Right cardiac atrium (tissue), 5 donors: ENCODE data around the gene UMODL1. TPM values are rescaled to one million over a fixed set of nuclear protein-coding genes. Genes with fewer than 3 reads are reported as not detected.

Experiments used
- ATAC-seq, 2 donors: fragments of 200-7000 bp; cut with Tn5 transposase; one replicate each; pipeline versions ENCODE4 v1.8.0 to v1.9.1; 2020; ENCODE audit warnings: moderate library complexity in 2 of 2, mild to moderate bottlenecking in 1 of 2
- DNase-seq, 3 donors: peaks; one replicate each; pipeline ENCODE4 v3.0.0-alpha.2; 2020
- H3K27ac ChIP-seq: one replicate; pipeline ENCODE4 v1.5.1; 2013; ENCODE audit warnings: mild to moderate bottlenecking, low read length, control low read depth, moderate library complexity
- H3K27me3 ChIP-seq: one replicate; pipeline ENCODE4 v1.6.1; 2013; ENCODE audit not compliant: control insufficient read depth, insufficient read depth
- H3K4me1 ChIP-seq: one replicate; pipeline ENCODE4 v1.6.1; 2013; ENCODE audit warnings: low read length; ENCODE audit not compliant: control insufficient read depth, insufficient read depth
- H3K4me3 ChIP-seq: one replicate; pipeline ENCODE4 v1.5.1; 2013; ENCODE audit warnings: low read length, control low read depth
- H3K9me3 ChIP-seq: one replicate; pipeline ENCODE4 v1.6.1; 2013; ENCODE audit warnings: low read length; ENCODE audit not compliant: control insufficient read depth
- WGBS: extraction: QIAGEN DNeasy Blood & Tissue Kit; methylation state at CpG from one replicate; pipeline ENCODE4 v1.1.7; 2013; 5-methylcytosine and 5-hydroxymethylcytosine counted together
- intact Hi-C, 4 donors: fragments of 100-400 bp; cut with DNase I; formaldehyde crosslinking; loops; one replicate each; pipeline versions ENCODE4 v1.11.0 to v1.14.0; 2022 to 2023
- polyA plus RNA-seq: library from polyadenylated mRNA; stranded (reverse); fragments of 200-250 nt; gene quantifications from one replicate; pipeline ENCODE4 v1.2.3, GENCODE V29; 2013
- total RNA-seq, 4 donors: library from RNA; stranded (reverse); fragmentation: NEBNext Ultra II Directional; extraction: Animal tissue kit (Norgen Biotek cat#: 25700); gene quantifications; one replicate each; pipeline ENCODE4 v1.2.1, GENCODE V29; 2021
- donor health status: healthy with polysubstance abuse.
- donor health status: DM: no; HTN: yes; CAD: no.
- donor health status: DM: no; HTN: no; CAD: no.
- donor health status: DM: no; HTN: yes; CAD: no; lungs with severe emphysema.
- donor health status: DM: yes; HTN: yes; CAD: no.

UMODL1 gene
- total and polyA plus RNA-seq, 5 donors = not detected

DNA sequence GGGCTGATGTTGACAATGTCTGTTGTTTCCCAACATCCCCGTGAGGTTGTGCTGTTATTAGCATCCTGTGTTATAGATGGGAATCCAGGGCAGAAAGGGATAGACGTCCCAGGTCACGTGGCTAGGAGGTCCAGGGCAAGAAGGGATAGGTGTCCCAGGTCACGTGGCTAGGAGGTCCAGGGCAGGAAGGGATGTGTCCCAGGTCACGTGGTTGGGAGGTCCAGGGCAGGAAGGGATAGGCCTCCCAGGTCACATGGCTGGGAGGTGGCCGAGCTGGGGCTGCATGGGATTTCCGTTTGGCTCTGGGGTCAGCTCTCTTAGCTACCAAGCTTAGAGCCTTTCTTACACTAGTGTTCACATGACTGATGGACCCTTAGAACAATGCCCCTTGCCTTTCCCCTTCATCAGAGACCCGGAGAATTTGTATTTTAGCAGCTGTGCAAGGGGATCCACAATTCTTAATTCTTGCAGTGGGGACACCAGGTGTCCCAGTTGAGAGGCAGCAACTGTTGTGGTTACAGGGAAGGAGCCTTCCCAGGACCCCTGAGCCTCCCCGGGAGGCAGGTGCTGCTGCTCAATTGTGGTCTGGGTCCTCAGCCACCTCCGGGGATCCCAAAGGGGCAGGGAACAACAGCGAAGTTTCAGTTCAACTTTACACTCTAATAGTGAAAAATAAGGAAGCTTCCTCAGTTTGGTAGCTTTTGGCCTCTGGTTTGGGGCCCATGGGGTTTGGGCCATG, 69.2 kb downstream of the UMODL1 start:
- H3K27me3 ChIP-seq = no peaks in the 10 kb centered on the region
- 72% methylated on average over 11 of the region's 11 CpGs for WGBS
- DNase-seq (peak in 1 of 3 donors; percentile 50), ATAC-seq (peak in 1 of 2 donors; percentile 63)
- intact Hi-C loops = loop anchor here in 1 of 4 donors (10.0 kb wide), 1 partner anchor 304 kb away; no protein-coding TSS in a partner anchor
- no peak overlapping the region for H3K4me3 ChIP-seq
- H3K4me1 ChIP-seq = no peaks in the 10 kb centered on the region
- H3K27ac ChIP-seq = no peak overlapping the region
- H3K9me3 ChIP-seq = no peaks in the 10 kb centered on the region

DNA sequence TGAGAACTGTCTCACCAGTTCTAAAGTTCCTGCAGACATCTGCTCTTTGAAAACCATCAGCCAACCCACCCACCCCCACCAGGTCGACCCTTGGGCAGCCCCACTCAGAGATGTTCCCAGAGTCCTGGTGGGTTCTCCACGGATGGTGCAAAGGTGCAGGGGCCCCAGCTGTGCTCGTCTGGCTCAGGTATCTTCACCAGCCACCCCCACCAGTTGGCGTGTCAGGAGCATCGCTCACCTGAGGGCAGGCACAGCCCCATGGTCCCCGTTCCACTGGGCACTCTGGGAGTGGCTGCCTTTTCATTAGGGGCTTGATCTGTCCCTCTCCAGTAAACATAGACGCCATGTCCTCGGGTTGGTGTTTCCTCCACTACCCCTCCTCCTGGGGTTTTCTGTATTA, 70.5 kb downstream of the UMODL1 start:
- peak in 1 of 3 donors; percentile 35 for DNase-seq
- Histone ChIP-seq H3K27ac (no peak overlapping the region), H3K27me3 (no peaks in the 10 kb centered on the region), H3K4me1 (no peaks in the 10 kb centered on the region), H3K4me3 (no peak overlapping the region), H3K9me3 (no peaks in the 10 kb centered on the region)
- ATAC-seq = no peak
- intact Hi-C loops = loop anchor here in 1 of 4 donors (10.0 kb wide), 1 partner anchor 303 kb away; no protein-coding TSS in a partner anchor
- 83% methylated on average over 8 of the region's 8 CpGs for WGBS

DNA sequence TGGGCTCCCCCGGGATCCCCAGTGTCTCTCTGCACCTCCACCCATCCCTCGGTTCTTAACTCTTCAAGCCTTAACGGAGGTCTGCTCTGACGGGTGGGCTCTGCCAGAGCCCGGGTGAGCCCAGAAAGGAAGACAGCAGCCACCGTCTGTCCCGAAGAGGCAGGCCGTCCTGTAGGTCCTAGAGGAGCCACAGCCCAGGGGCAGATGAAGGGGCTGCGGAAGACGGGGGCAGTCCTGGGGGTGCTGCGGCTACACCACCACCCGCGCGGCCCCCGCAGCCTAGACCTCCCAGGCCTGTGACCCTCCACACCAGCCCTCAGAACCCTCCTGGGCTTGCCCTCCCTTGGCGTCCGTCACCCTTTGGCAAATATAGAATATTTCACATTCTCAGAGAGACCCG, 71.0 kb downstream of the UMODL1 start:
- H3K4me1 ChIP-seq = no peaks in the 10 kb centered on the region
- 87% methylated on average over 18 of the region's 18 CpGs for WGBS
- H3K27ac ChIP-seq = no peak overlapping the region
- intact Hi-C loops = loop anchor here in 1 of 4 donors (10.0 kb wide), 1 partner anchor 303 kb away; no protein-coding TSS in a partner anchor
- H3K9me3 ChIP-seq = no peaks in the 10 kb centered on the region
- peak in 1 of 3 donors; percentile 10 for DNase-seq
- H3K27me3 ChIP-seq = no peaks in the 10 kb centered on the region
- no peak for ATAC-seq
- H3K4me3 ChIP-seq = no peak overlapping the region

DNA sequence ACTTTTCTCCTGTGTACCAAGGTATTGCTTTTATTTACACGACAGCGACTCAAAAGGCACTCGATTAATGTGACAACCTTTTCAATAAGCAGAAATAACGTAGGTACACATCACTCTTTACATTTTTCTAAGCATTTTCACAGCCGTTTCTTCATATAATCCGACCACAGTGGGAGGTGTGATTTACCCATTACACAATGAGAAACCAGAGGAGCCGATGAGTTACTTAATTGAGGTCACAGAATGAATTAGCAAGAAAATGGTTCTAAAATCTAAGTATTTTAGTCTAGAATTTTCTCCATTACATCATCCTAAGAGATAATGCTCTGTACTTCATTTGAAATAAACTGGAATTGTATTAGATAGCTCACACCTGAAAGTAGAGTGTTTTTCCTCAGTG, 71.5 kb downstream of the UMODL1 start:
- no peaks in the 10 kb centered on the region for H3K9me3 ChIP-seq
- DNase-seq = no peak
- H3K4me1 ChIP-seq = no peaks in the 10 kb centered on the region
- no peak overlapping the region for H3K4me3 ChIP-seq
- no peaks in the 10 kb centered on the region for H3K27me3 ChIP-seq
- no peak for ATAC-seq
- no peak overlapping the region for H3K27ac ChIP-seq
- 75% methylated on average over 7 of the region's 7 CpGs for WGBS
- intact Hi-C loops = loop anchor here in 1 of 4 donors (10.0 kb wide), 1 partner anchor 302 kb away; no protein-coding TSS in a partner anchor

DNA sequence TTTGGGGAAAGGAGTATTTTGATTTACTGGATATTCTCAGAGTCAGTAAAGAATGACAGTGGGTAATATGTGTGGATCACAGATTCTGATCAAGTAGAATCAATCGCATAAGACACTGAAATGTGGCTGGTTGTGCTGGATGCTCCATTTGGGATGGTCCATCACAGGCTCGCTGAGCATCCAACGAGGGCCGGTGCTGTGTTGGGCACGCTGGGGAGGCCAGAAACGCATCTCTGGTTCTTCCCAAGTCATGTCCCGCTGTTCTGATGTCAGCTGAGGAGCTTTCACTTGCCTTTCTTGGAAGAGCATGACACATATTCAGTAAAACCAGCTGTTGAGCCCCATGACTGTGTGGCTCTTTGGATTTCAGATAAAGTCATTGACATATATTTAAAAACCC, 72.0 kb downstream of the UMODL1 start:
- intact Hi-C loops = loop anchor here in 1 of 4 donors (10.0 kb wide), 1 partner anchor 302 kb away; no protein-coding TSS in a partner anchor

DNA sequence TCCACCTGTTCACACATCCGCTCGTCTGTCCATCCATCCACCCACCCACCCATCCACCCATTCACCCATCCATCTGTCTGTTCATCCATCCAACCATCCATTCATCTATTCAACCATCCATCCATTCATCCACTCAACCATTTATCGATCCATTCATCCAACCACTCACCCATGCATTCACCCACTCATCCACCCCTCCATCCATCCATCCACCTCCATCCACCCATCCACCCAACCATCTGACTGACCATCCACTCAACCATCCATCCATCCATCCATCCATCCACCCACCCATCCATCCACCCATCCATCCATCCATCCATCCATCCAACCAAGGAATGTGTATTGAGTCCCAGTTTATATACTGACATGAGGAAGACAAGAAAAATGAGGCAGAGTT, 73.1 kb downstream of the UMODL1 start:
- intact Hi-C loops = loop anchor here in 1 of 4 donors (10.0 kb wide), 1 partner anchor 301 kb away; no protein-coding TSS in a partner anchor
- ATAC-seq = no peak

More for the DNA sequence above, 72.0 kb downstream of the UMODL1 start:
- Histone ChIP-seq H3K9me3 (no peaks in the 10 kb centered on the region), H3K4me1 (no peaks in the 10 kb centered on the region), H3K27ac (no peak overlapping the region), H3K4me3 (no peak overlapping the region), H3K27me3 (no peaks in the 10 kb centered on the region)
- ATAC-seq (no peak), DNase-seq (no peak)
- WGBS = 86% methylated on average over 7 of the region's 7 CpGs

DNA sequence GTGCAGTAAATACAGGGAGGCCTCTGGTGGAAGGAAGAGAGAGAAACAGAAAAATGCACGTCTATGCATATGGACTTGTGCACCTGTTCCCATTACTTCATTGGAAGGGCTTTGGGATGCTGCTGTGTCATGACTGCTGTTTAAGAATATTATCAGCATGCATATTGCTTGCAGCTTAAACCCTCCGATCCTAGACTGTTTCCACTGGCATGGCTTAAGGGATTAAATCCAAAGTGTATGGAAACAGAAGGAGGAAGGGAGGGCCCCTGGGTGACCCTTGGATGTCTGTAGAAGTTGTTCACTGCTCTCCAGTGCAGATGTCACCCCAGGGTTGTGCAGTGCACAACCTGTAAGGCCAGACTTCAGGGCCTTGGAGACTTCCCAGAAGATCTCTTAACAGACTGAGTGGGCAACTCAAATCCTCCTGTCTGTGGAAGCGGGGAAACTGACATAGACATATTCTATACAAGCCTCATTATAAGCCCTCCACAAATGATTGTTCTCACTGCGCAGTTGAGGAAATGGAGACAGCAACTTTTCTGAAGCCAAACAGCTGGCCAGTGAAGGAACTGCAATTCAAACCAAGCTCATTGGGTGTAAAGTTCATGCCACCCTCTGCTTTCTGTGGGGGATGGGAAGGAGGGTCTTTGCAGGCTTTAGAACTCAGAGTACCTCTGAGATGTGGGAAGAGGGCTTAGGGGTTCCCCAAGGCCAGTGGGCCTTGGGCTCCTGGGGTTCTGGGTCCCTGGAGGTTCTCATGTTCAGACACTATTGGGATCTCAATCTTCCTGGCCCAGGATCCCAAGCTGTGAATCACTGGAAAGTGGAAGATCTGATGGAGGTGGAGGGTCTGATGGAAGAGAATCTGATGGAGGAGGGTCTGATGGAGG, 73.8 kb downstream of the UMODL1 start:
- no peak for DNase-seq
- ATAC-seq = no peak
- 77% methylated on average over 4 of the region's 4 CpGs for WGBS
- Histone ChIP-seq H3K27ac (no peak overlapping the region), H3K4me1 (no peaks in the 10 kb centered on the region), H3K4me3 (no peak overlapping the region), H3K9me3 (no peaks in the 10 kb centered on the region), H3K27me3 (no peaks in the 10 kb centered on the region)
- intact Hi-C loops = loop anchor here (5.0 to 10.0 kb wide), 3 partner anchors 300 to 307 kb away; no protein-coding TSS in a partner anchor

More for the DNA sequence above, 73.1 kb downstream of the UMODL1 start:
- no peak for DNase-seq
- no peaks in the 10 kb centered on the region for H3K9me3 ChIP-seq
- H3K27ac ChIP-seq = no peak overlapping the region
- no peak overlapping the region for H3K4me3 ChIP-seq
- no peaks in the 10 kb centered on the region for H3K4me1 ChIP-seq
- no peaks in the 10 kb centered on the region for H3K27me3 ChIP-seq
- 95% methylated on average over 3 of the region's 3 CpGs for WGBS

DNA sequence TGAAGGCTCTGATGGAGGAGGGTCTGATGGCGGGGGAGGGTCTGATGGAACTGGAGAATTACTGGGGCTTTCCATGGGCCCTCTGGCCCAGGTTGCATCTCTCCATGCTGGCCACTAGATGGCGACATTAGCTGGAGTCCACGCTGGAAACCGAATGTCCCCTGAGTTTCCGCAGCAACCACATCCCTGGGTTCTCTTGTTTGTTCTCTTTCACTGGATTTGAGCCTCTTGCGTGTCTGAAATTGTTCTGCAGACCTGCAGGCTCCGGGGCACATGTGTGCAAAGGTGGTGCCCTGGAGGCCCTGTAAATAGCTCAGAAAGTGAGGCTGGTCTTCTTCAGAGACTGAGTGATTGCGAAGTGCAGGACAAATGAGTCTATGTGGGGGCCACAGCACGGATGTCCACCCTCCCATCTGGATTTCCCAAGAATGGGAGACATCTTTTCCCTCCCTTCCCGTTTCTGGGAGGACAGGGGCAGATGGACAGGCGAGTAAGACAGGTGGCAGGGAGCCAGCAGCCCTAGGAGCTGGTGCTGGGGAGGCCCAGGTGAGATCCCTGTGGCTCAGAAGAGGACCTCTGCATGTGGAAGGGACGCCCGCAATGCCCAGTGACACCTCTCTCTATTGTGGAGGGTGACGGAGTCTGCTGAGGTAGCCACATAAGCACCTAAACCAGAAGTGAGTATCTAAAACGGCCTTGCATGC, 74.6 kb downstream of the UMODL1 start:
- Histone ChIP-seq H3K27ac (no peak overlapping the region), H3K4me3 (no peak overlapping the region), H3K9me3 (no peaks in the 10 kb centered on the region), H3K4me1 (no peaks in the 10 kb centered on the region), H3K27me3 (no peaks in the 10 kb centered on the region)
- WGBS = 36% methylated on average over 15 of the region's 15 CpGs
- peak; percentile 60 to 67 for ATAC-seq
- intact Hi-C loops = loop anchor here (5.0 to 10.0 kb wide), 3 partner anchors 299 to 307 kb away; no protein-coding TSS in a partner anchor
- DNase-seq = peak in 1 of 3 donors; percentile 41

DNA sequence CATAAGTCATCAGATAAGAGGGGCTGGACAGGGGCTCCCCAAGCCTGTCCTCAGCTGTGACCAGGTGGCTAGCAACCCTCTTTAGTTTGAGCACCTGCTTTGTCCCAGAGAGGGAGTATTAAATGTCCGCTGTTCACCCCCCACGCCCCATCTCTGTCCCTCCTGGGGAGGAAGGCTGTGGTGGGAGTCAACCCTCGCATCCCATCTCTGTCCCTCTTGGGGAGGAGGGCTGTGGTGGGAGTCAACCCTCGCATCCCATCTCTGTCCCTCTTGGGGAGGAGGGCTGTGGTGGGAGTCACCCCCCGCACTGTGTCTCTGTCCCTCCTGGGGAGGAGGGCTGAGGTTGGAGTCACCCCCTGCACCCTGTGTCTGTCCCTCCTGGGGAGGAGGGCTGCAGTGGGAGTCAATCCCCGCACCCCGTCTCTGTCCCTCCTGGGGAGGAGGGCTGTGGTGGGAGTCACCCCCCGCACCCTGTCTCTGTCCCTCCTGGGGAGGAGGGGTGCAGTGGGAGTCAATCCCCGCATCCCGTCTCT, 75.2 kb downstream of the UMODL1 start:
- WGBS = 90% methylated on average over 10 of the region's 10 CpGs
- no peaks in the 10 kb centered on the region for H3K4me1 ChIP-seq
- no peak overlapping the region for H3K4me3 ChIP-seq
- intact Hi-C loops = loop anchor here (5.0 to 10.0 kb wide), 3 partner anchors 298 to 306 kb away; no protein-coding TSS in a partner anchor
- H3K9me3 ChIP-seq = no peaks in the 10 kb centered on the region
- DNase-seq = peak in 1 of 3 donors; percentile 4
- no peak overlapping the region for H3K27ac ChIP-seq
- no peak for ATAC-seq
- H3K27me3 ChIP-seq = no peaks in the 10 kb centered on the region

DNA sequence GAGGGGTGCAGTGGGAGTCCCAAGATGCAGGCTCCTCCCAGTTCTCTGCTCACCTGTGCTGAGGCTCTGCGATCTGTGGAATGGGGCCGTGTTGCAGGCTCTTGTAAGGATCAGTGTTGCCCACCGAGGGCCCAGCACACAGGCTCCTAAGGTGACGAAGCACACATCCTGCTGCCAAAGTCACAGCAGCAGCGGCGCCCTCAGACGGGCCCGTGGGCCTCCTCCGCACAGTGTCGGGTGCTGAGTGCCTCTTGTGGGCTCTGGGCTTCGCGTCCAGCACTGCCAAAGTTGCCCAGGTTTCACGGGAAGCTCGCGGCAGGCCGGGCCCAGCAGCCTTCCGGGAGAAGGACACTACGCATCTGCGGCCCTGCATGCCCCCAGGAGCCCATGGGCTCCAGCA, 75.7 kb downstream of the UMODL1 start:
- no peaks in the 10 kb centered on the region for H3K9me3 ChIP-seq
- peak in 1 of 3 donors; percentile 45 for DNase-seq
- WGBS = 89% methylated on average over 19 of the region's 19 CpGs
- H3K4me3 ChIP-seq = no peak overlapping the region
- H3K4me1 ChIP-seq = no peaks in the 10 kb centered on the region
- no peaks in the 10 kb centered on the region for H3K27me3 ChIP-seq
- intact Hi-C loops = loop anchor here (5.0 to 10.0 kb wide), 3 partner anchors 298 to 305 kb away; no protein-coding TSS in a partner anchor
- no peak overlapping the region for H3K27ac ChIP-seq
- ATAC-seq = no peak
